OCI-LY1 (cell line): Measurements from ENCODE around the gene MAGI2.

ENCODE experiments used
- H2AFZ ChIP-seq: fragments of 200-600 bp; sonication (generic), shearing (Covaris generic); 2 replicates; pipeline ENCODE4 v1.6.0; 2014; ENCODE audit warnings: antibody characterized with exemption, mild to moderate bottlenecking, low read length
- H3F3A ChIP-seq: fragments of 200-600 bp; sonication (generic), shearing (Covaris generic); 2 replicates; pipeline ENCODE4 v1.6.0; 2014; ENCODE audit warnings: mild to moderate bottlenecking, antibody characterized with exemption, low read length, moderate library complexity; ENCODE audit not compliant: insufficient read depth
- H3K27ac ChIP-seq: fragments of 200-600 bp; sonication (generic); 2 replicates; pipeline ENCODE4 v1.5.1; 2014; ENCODE audit warnings: low read length, mixed run types, mild to moderate bottlenecking, low read depth; ENCODE audit not compliant: poor library complexity, severe bottlenecking
- H3K27me3 ChIP-seq: fragments of 200-600 bp; sonication (generic); 2 replicates; pipeline ENCODE4 v1.6.0; 2014; ENCODE audit warnings: antibody characterized with exemption, mild to moderate bottlenecking, low read length, moderate library complexity; ENCODE audit not compliant: insufficient read depth
- H3K36me3 ChIP-seq: fragments of 200-600 bp; sonication (generic); 2 replicates; pipeline ENCODE4 v1.6.1; 2014; ENCODE audit warnings: mild to moderate bottlenecking, antibody characterized with exemption, low read length, moderate library complexity, mixed read lengths; ENCODE audit not compliant: insufficient read depth
- H3K4me1 ChIP-seq: fragments of 200-600 bp; sonication (generic); 2 replicates; pipeline ENCODE4 v1.5.1; 2014; ENCODE audit warnings: mild to moderate bottlenecking, low read length, moderate library complexity; ENCODE audit not compliant: insufficient read depth, severe bottlenecking
- H3K4me2 ChIP-seq: fragments of 200-600 bp; sonication (generic), shearing (Covaris generic); 2 replicates; pipeline ENCODE4 v1.6.1; 2014; ENCODE audit warnings: low read length
- H3K4me3 ChIP-seq: fragments of 200-600 bp; sonication (generic); 2 replicates; pipeline ENCODE4 v1.5.1; 2014; ENCODE audit warnings: low read length, low read depth, mild to moderate bottlenecking, mixed read lengths; ENCODE audit not compliant: poor library complexity, severe bottlenecking
- H3K79me2 ChIP-seq: fragments of 200-600 bp; shearing (Covaris generic); 2 replicates; pipeline ENCODE4 v1.6.1; 2016; ENCODE audit warnings: mixed run types, low read length, mixed read lengths; ENCODE audit not compliant: insufficient read depth
- H3K9ac ChIP-seq: fragments of 200-600 bp; sonication (generic), shearing (Covaris generic); 2 replicates; pipeline ENCODE4 v1.6.1; 2014; ENCODE audit warnings: mild to moderate bottlenecking, low read length, mixed read lengths
- H3K9me2 ChIP-seq: fragments of 200-600 bp; sonication (generic), shearing (Covaris generic); 2 replicates; pipeline ENCODE4 v1.6.1; 2014; ENCODE audit warnings: low read depth, mild to moderate bottlenecking, low read length, mixed read lengths
- H3K9me3 ChIP-seq: fragments of 200-600 bp; shearing (Covaris generic); 2 replicates; pipeline ENCODE4 v1.6.1; 2014; ENCODE audit warnings: low read length, mixed read lengths
- H4K20me1 ChIP-seq: fragments of 200-600 bp; sonication (generic), shearing (Covaris generic); 2 replicates; pipeline ENCODE4 v1.6.0; 2016; ENCODE audit warnings: mild to moderate bottlenecking, low read length; ENCODE audit not compliant: insufficient read depth
- EZH2 ChIP-seq: fragments of 200-600 bp; sonication (generic), shearing (Covaris generic); IDR thresholded peaks from 2 replicates; pipeline ENCODE4 v1.8.0; 2017; ENCODE audit warnings: borderline replicate concordance, mixed run types, mild to moderate bottlenecking, antibody characterized with exemption, low read length, moderate library complexity, mixed read lengths
- TF ChIP-seq, protein P1 (sequence below): fragments of 200-600 bp; sonication (generic), shearing (Covaris generic); IDR thresholded peaks from 2 replicates; pipeline ENCODE4 v1.5.1; 2017; ENCODE audit warnings: mild to moderate bottlenecking, antibody characterized with exemption, low read length, moderate library complexity, mixed read lengths

The MAGI2 gene

GRCh38 chr7:78224923-78225322 is 1228.5 kb downstream of the MAGI2 start:
- Histone ChIP-seq H3K9me2 (no peaks in the 10 kb centered on the region), H4K20me1 (no peaks in the 10 kb centered on the region), H3K79me2 (no peaks in the 10 kb centered on the region), H3K36me3 (no peaks in the 10 kb centered on the region), H3K27ac (no peak overlapping the region), H3K4me3 (no peak overlapping the region), H3F3A (no peaks in the 10 kb centered on the region), H3K9ac (no peak overlapping the region), H3K4me1 (no peaks in the 10 kb centered on the region), H2AFZ (no peak overlapping the region), H3K4me2 (no peak overlapping the region), H3K27me3 (no peaks in the 10 kb centered on the region), H3K9me3 (no peaks in the 10 kb centered on the region)
- TF ChIP-seq EZH2, result no peak

DNA sequence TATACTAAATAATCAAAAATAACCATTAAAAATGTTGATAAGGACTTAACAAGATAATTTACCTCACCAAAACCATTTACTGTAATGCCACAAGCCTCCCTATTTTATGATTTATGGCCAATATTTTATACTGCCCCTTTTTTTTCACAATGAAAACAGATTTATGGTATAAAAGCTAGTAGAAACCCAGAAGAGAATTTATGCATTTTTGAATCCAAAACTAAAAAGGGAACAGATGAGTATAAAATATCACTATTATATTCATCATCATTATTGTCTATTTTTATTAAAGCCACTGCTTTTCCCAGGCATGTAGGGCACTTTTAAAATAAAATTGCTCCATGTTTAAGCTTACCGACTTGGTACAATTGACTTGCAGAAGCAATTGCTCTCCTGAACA is 1229.9 kb downstream of the MAGI2 start:
- TF ChIP-seq, protein P1, sequence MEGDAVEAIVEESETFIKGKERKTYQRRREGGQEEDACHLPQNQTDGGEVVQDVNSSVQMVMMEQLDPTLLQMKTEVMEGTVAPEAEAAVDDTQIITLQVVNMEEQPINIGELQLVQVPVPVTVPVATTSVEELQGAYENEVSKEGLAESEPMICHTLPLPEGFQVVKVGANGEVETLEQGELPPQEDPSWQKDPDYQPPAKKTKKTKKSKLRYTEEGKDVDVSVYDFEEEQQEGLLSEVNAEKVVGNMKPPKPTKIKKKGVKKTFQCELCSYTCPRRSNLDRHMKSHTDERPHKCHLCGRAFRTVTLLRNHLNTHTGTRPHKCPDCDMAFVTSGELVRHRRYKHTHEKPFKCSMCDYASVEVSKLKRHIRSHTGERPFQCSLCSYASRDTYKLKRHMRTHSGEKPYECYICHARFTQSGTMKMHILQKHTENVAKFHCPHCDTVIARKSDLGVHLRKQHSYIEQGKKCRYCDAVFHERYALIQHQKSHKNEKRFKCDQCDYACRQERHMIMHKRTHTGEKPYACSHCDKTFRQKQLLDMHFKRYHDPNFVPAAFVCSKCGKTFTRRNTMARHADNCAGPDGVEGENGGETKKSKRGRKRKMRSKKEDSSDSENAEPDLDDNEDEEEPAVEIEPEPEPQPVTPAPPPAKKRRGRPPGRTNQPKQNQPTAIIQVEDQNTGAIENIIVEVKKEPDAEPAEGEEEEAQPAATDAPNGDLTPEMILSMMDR, result no peak
- TF ChIP-seq EZH2, result no peak
- Histone ChIP-seq H4K20me1 (no peaks in the 10 kb centered on the region), H3K27me3 (no peaks in the 10 kb centered on the region)

DNA sequence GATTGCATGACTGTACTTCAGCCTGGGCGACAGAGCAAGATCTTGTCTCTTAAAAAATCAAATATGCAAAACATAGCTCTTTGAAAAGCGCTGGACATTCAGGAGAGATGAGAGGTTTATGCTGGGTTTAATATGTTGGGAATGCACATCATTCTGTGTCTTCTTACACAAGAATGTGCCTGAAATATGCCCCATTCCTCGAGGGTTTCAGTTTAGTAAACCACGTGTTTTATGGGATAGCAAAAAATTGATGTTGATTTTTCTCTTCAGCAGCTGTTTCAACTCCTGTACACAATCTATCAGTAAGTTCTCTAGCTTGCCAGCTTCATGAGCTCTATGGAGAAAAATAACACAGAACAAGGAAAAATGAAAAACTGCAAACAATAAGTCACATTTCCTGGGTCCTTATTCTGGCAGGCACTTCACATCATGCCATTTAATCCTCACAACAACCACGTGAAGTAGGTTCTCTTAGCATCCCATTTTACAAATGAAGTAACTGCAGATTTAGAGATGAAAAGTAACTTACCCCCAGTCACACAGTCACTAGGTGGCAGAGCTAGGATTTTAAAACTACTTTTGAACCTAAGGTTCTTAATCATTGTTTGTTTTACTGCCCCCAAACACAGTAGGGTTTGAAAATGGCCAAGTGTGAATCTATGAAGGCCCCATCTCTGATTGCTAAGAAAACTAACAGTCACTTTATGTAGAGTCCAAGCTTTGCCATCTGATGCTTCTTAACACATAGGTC is 1231.3 kb downstream of the MAGI2 start:
- H3F3A ChIP-seq, result no peaks in the 10 kb centered on the region
- no peaks in the 10 kb centered on the region for H3K9me3 ChIP-seq
- no peaks in the 10 kb centered on the region for H3K4me1 ChIP-seq
- no peaks in the 10 kb centered on the region for H3K27me3 ChIP-seq
- no peaks in the 10 kb centered on the region for H4K20me1 ChIP-seq
- H3K4me3 ChIP-seq, result no peak overlapping the region
- H3K9ac ChIP-seq, result no peak overlapping the region
- no peaks in the 10 kb centered on the region for H3K9me2 ChIP-seq
- H3K36me3 ChIP-seq, result no peaks in the 10 kb centered on the region
- TF ChIP-seq EZH2, result no peak
- TF ChIP-seq, protein P1, result no peak
- no peak overlapping the region for H3K4me2 ChIP-seq
- no peaks in the 10 kb centered on the region for H3K79me2 ChIP-seq
- no peak overlapping the region for H2AFZ ChIP-seq
- no peak overlapping the region for H3K27ac ChIP-seq

More for the DNA sequence above, 1229.9 kb downstream of the MAGI2 start:
- Histone ChIP-seq H2AFZ (no peak overlapping the region), H3K4me1 (no peaks in the 10 kb centered on the region), H3K4me3 (no peak overlapping the region), H3K4me2 (no peak overlapping the region), H3K79me2 (no peaks in the 10 kb centered on the region), H3K9ac (no peak overlapping the region), H3K9me3 (no peaks in the 10 kb centered on the region), H3F3A (no peaks in the 10 kb centered on the region), H3K27ac (no peak overlapping the region), H3K36me3 (no peaks in the 10 kb centered on the region), H3K9me2 (no peaks in the 10 kb centered on the region)

GRCh38 chr7:78220754-78221153 is 1232.7 kb downstream of the MAGI2 start:
- Histone ChIP-seq H3K9me3 (no peaks in the 10 kb centered on the region), H3K9me2 (no peaks in the 10 kb centered on the region)

More at GRCh38 chr7:78220754-78221153, 1232.7 kb downstream of the MAGI2 start:
- Histone ChIP-seq H2AFZ (no peak overlapping the region), H3F3A (no peaks in the 10 kb centered on the region), H3K9ac (no peak overlapping the region), H3K79me2 (no peaks in the 10 kb centered on the region), H3K36me3 (no peaks in the 10 kb centered on the region), H3K4me2 (no peak overlapping the region), H4K20me1 (no peaks in the 10 kb centered on the region), H3K27me3 (no peaks in the 10 kb centered on the region), H3K27ac (no peak overlapping the region), H3K4me3 (no peak overlapping the region), H3K4me1 (no peaks in the 10 kb centered on the region)
- TF ChIP-seq EZH2, result no peak
